NT2/D1 (cell line): ENCODE results near the gene MRPL24.
A peak's percentile ranks its signal among the peaks of the same experiment; 100 is the strongest.

Source experiments
- DNase-seq: peaks from one replicate; pipeline ENCODE4 v3.0.0-alpha.2; 2011; ENCODE audit warnings: low read depth, low spot score
- H3K27me3 ChIP-seq: 2 replicates; pipeline ENCODE4 v1.6.0; 2011; ENCODE audit warnings: mild to moderate bottlenecking; ENCODE audit not compliant: insufficient read length, insufficient read depth
- H3K36me3 ChIP-seq: 2 replicates; pipeline ENCODE4 v1.6.1; 2011; ENCODE audit warnings: mild to moderate bottlenecking, low read length, mixed read lengths; ENCODE audit not compliant: insufficient read depth, insufficient read length
- H3K4me1 ChIP-seq: 2 replicates; pipeline ENCODE4 v1.5.1; 2011; ENCODE audit not compliant: insufficient read depth, insufficient read length
- H3K4me3 ChIP-seq: 2 replicates; pipeline ENCODE4 v1.5.1; 2011; ENCODE audit warnings: low read depth; ENCODE audit not compliant: insufficient read length
- H3K9ac ChIP-seq: 2 replicates; pipeline ENCODE4 v1.6.0; 2011; ENCODE audit warnings: low read depth; ENCODE audit not compliant: insufficient read length
- H3K9me3 ChIP-seq: 2 replicates; pipeline ENCODE4 v1.5.1; 2011; ENCODE audit warnings: mild to moderate bottlenecking, low read length; ENCODE audit not compliant: insufficient read depth
- SUZ12 ChIP-seq: IDR thresholded peaks from 2 replicates; pipeline ENCODE4 v1.6.1; 2011; ENCODE audit not compliant: insufficient read length, insufficient read depth; ENCODE audit errors: extremely low read depth
- YY1 ChIP-seq: IDR thresholded peaks from 2 replicates; pipeline ENCODE4 v1.6.1; 2011; ENCODE audit not compliant: insufficient read length, insufficient read depth
- ZNF274 ChIP-seq: IDR thresholded peaks from 2 replicates; pipeline ENCODE4 v1.6.1; 2011; ENCODE audit warnings: mild to moderate bottlenecking, low read depth, low read length

Gene MRPL24

GRCh38 chr1:156700736-156701531 is 40.0 kb downstream of the MRPL24 start:
- Histone ChIP-seq H3K4me3 (no peak overlapping the region), H3K9me3 (no peaks in the 10 kb centered on the region; the same call in 1 of the 2 replicates), H3K27me3 (no peaks in the 10 kb centered on the region), H3K4me1 (peaks cover 17% of the 10 kb centered on the region), H3K36me3 (peaks cover 57% of the 10 kb centered on the region), H3K9ac (peak overlapping the region; percentile 4)
- TF ChIP-seq SUZ12 (no peak), ZNF274 (no peak), YY1 (no peak)
- no peak for DNase-seq

- DNase-seq, result no peak
- H3K4me1 ChIP-seq, result peaks cover 24% of the 10 kb centered on the region
- no peaks in the 10 kb centered on the region; the same call in 1 of the 2 replicates for H3K9me3 ChIP-seq
- H3K27me3 ChIP-seq, result no peaks in the 10 kb centered on the region
- TF ChIP-seq ZNF274, result no peak
- TF ChIP-seq YY1, result no peak
- TF ChIP-seq SUZ12, result no peak
- H3K4me3 ChIP-seq, result no peak overlapping the region
- no peak overlapping the region for H3K9ac ChIP-seq
- peaks cover 53% of the 10 kb centered on the region for H3K36me3 ChIP-seq
Measured at GRCh38 chr1:156698995-156699394, 41.9 kb downstream of the MRPL24 start.

GRCh38 chr1:156697481-156697880 is 43.4 kb downstream of the MRPL24 start:
- no peak for TF ChIP-seq ZNF274
- no peak for TF ChIP-seq SUZ12
- no peak for TF ChIP-seq YY1
- Histone ChIP-seq H3K27me3 (no peaks in the 10 kb centered on the region), H3K9ac (no peak overlapping the region), H3K36me3 (peaks cover 39% of the 10 kb centered on the region), H3K4me3 (no peak overlapping the region), H3K4me1 (peaks cover 24% of the 10 kb centered on the region), H3K9me3 (no peaks in the 10 kb centered on the region; the same call in 1 of the 2 replicates)
- DNase-seq, result no peak

- H3K4me1 ChIP-seq, result peaks cover 31% of the 10 kb centered on the region
- no peak for DNase-seq
- TF ChIP-seq YY1 (no peak), SUZ12 (no peak), ZNF274 (no peak)
- H3K9ac ChIP-seq, result no peak overlapping the region
- no peaks in the 10 kb centered on the region; the same call in 1 of the 2 replicates for H3K9me3 ChIP-seq
- H3K36me3 ChIP-seq, result peaks cover 37% of the 10 kb centered on the region
- no peak overlapping the region for H3K4me3 ChIP-seq
- no peaks in the 10 kb centered on the region for H3K27me3 ChIP-seq
Measured at GRCh38 chr1:156696755-156697154, 44.1 kb downstream of the MRPL24 start.

- Histone ChIP-seq H3K9ac (peak overlapping the region; percentile 64), H3K4me1 (peaks cover 38% of the 10 kb centered on the region), H3K4me3 (no peak overlapping the region), H3K9me3 (no peaks in the 10 kb centered on the region), H3K36me3 (peaks cover 16% of the 10 kb centered on the region), H3K27me3 (no peaks in the 10 kb centered on the region)
- TF ChIP-seq ZNF274 (no peak), SUZ12 (no peak), YY1 (no peak)
- no peak for DNase-seq
Measured at GRCh38 chr1:156694690-156694962, 46.3 kb downstream of the MRPL24 start.

- peak overlapping the region; percentile 21 for H3K4me3 ChIP-seq
- no peak for DNase-seq
- peaks cover 10% of the 10 kb centered on the region for H3K36me3 ChIP-seq
- peaks cover 38% of the 10 kb centered on the region for H3K4me1 ChIP-seq
- TF ChIP-seq ZNF274 (no peak), YY1 (no peak), SUZ12 (no peak)
- H3K9me3 ChIP-seq, result no peaks in the 10 kb centered on the region
- H3K9ac ChIP-seq, result peak overlapping the region; percentile 64
- H3K27me3 ChIP-seq, result no peaks in the 10 kb centered on the region
Measured at GRCh38 chr1:156693848-156694689, 46.8 kb downstream of the MRPL24 start.
